Upper lobe of right lung (tissue), 1 donor: ENCODE measurements around the gene SLC9A3. TPM values are rescaled to one million over a fixed set of nuclear protein-coding genes. Genes with fewer than 3 reads are reported as not detected.

ENCODE experiments used
- ATAC-seq: fragments of 200-7000 bp; cut with Tn5 transposase; one replicate; pipeline ENCODE4 v1.9.1; 2020; ENCODE audit warnings: mild to moderate bottlenecking, moderate library complexity
- DNase-seq: peaks from one replicate; pipeline ENCODE4 v3.0.0-alpha.2; 2020
- H3K27ac ChIP-seq: fragments of 200-600 bp; one replicate; pipeline ENCODE4 v1.8.0; 2022
- H3K27me3 ChIP-seq: fragments of 200-600 bp; one replicate; pipeline ENCODE4 v1.8.0; 2022; ENCODE audit warnings: mild to moderate bottlenecking
- H3K36me3 ChIP-seq: fragments of 200-600 bp; one replicate; pipeline ENCODE4 v1.8.0; 2022
- H3K4me1 ChIP-seq: fragments of 200-600 bp; one replicate; pipeline ENCODE4 v1.8.0; 2022
- H3K4me3 ChIP-seq: fragments of 200-600 bp; one replicate; pipeline ENCODE4 v1.8.0; 2022; ENCODE audit warnings: mild to moderate bottlenecking
- H3K9me3 ChIP-seq: fragments of 200-600 bp; one replicate; pipeline ENCODE4 v1.8.0; 2022
- intact Hi-C: fragments of 100-400 bp; cut with DNase I; formaldehyde crosslinking; loops from one replicate; pipeline ENCODE4 v1.11.0; 2022
- total RNA-seq: library from RNA; stranded (reverse); fragmentation: NEBNext Ultra II Directional; extraction: Animal tissue kit (Norgen Biotek cat#: 25700); gene quantifications from one replicate; pipeline ENCODE4 v1.2.1, GENCODE V29; 2021
- TF ChIP-seq, protein P1 (sequence below): fragments of 200-600 bp; IDR thresholded peaks from one replicate; pipeline ENCODE4 v1.8.0; 2022; ENCODE audit warnings: antibody characterized with exemption
- donor health status: DM: no; HTN: yes; CAD: no; lungs with severe emphysema.

The SLC9A3 gene
- total RNA-seq, 1 donor from 2014 or later, result 1.0 TPM

DNA sequence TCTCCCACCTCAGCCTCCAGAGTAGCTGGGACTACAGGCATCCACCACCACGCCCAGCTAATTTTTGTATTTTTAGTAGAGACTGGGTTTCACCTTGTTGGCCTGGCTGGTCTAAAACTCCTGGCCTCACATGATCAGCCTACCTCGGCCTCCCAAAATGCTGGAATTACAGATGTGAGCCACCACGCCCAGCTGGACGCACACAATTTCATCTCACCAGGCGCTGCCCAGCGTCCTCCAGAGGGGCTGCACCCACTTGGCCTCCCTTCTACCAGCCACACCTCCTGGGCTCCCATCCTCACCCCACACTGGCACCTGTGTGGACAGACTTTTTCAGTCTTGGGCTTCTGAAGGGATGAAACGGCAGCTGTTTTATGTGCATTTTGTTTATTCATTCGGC lies 85.1 kb downstream of the SLC9A3 start:
- Histone ChIP-seq H3K4me3 (no peak overlapping the region), H3K36me3 (no peaks in the 10 kb centered on the region), H3K27me3 (no peaks in the 10 kb centered on the region), H3K4me1 (peaks cover 15% of the 10 kb centered on the region), H3K27ac (no peak overlapping the region), H3K9me3 (no peaks in the 10 kb centered on the region)
- no peak for ATAC-seq
- intact Hi-C loops, result loop anchor here (10.0 kb wide), 1 partner anchor 124 kb away; no protein-coding TSS in a partner anchor
- TF ChIP-seq, protein P1, sequence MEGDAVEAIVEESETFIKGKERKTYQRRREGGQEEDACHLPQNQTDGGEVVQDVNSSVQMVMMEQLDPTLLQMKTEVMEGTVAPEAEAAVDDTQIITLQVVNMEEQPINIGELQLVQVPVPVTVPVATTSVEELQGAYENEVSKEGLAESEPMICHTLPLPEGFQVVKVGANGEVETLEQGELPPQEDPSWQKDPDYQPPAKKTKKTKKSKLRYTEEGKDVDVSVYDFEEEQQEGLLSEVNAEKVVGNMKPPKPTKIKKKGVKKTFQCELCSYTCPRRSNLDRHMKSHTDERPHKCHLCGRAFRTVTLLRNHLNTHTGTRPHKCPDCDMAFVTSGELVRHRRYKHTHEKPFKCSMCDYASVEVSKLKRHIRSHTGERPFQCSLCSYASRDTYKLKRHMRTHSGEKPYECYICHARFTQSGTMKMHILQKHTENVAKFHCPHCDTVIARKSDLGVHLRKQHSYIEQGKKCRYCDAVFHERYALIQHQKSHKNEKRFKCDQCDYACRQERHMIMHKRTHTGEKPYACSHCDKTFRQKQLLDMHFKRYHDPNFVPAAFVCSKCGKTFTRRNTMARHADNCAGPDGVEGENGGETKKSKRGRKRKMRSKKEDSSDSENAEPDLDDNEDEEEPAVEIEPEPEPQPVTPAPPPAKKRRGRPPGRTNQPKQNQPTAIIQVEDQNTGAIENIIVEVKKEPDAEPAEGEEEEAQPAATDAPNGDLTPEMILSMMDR, result no peak
- DNase-seq, result no peak

DNA sequence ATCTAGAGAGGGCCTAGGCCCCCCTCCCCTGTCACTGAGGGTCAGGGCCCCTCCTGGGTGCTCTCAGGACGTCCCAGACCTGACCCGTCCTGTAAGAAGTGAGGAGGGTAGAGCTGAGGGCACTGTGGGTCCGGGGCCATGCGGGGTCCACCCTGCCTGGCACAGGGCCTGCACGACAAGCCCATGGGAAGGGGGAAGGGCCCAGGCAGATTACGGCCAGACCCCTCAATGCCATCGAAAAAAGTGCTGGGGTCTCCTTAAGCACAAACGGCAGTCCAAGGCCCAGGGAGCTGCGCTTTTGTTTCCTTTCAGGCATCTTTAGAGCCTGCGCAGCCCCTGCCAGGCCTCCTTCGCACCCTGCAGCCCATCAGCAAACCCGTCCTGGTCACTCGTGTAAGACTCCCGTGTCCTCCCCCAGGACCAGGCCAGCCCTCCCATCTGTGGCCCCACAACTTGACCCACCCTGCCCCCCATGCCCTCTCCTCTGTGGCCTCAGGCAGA lies 85.7 kb downstream of the SLC9A3 start:
- intact Hi-C loops, result loop anchor here (10.0 kb wide), 1 partner anchor 124 kb away; no protein-coding TSS in a partner anchor
- Histone ChIP-seq H3K27me3 (no peaks in the 10 kb centered on the region), H3K36me3 (no peaks in the 10 kb centered on the region), H3K9me3 (no peaks in the 10 kb centered on the region), H3K4me3 (no peak overlapping the region), H3K4me1 (peaks cover 9% of the 10 kb centered on the region), H3K27ac (no peak overlapping the region)
- ATAC-seq (no peak), DNase-seq (no peak)
- TF ChIP-seq, protein P1, result no peak

DNA sequence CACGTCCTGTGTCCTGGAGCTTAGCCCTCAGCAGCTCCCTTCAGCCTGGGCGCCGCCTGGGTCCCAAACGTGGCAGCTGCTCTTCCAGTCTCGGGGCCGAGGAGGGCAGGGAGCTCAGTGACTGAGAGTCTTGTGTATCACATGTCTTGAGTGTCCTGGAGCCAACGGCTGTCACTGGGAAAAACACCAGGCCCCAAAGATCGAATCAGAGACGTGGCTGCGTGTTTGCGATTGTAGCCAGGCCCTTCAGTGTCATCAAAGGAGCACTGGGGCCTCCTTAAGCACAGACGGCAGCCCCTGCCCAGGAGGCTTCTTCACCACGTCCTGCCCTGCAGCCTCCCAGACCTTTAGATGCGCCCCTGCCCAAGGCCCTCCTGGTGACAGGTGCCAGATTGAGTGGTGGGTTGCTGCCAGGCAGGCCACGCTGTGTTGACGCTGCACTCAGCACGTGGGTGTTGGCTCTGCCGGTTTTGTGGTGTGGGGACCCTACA lies 86.9 kb downstream of the SLC9A3 start:
- Histone ChIP-seq H3K27ac (no peak overlapping the region), H3K4me3 (no peak overlapping the region), H3K4me1 (peaks cover 7% of the 10 kb centered on the region), H3K27me3 (no peaks in the 10 kb centered on the region), H3K9me3 (no peaks in the 10 kb centered on the region), H3K36me3 (no peaks in the 10 kb centered on the region)
- DNase-seq (peak; percentile 52), ATAC-seq (no peak)
- TF ChIP-seq, protein P1, result no peak
- intact Hi-C loops, result loop anchor here (10.0 kb wide), 1 partner anchor 123 kb away; no protein-coding TSS in a partner anchor

DNA sequence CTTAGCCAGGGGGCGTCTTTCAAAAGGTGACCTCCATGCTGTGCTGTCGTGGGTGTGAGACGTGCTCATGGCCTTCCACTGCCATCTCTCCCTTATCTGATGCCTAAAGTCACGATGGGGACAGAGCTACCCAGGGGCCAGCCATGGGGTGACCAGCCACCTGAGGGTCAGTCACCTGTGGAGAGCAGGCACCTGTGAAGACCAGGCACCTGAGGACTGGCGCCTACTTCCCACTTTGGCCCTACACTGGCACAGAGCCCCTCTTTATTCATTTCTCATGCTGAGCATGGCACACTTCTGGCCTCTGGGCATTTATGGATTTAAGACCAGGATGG lies 87.6 kb downstream of the SLC9A3 start:
- Histone ChIP-seq H3K27ac (no peak overlapping the region), H3K9me3 (no peaks in the 10 kb centered on the region), H3K27me3 (no peaks in the 10 kb centered on the region), H3K4me3 (no peak overlapping the region), H3K4me1 (no peaks in the 10 kb centered on the region), H3K36me3 (no peaks in the 10 kb centered on the region)
- TF ChIP-seq, protein P1, result peak; percentile 2
- intact Hi-C loops, result loop anchor here (10.0 kb wide), 1 partner anchor 122 kb away; no protein-coding TSS in a partner anchor
- DNase-seq (no peak), ATAC-seq (no peak)

DNA sequence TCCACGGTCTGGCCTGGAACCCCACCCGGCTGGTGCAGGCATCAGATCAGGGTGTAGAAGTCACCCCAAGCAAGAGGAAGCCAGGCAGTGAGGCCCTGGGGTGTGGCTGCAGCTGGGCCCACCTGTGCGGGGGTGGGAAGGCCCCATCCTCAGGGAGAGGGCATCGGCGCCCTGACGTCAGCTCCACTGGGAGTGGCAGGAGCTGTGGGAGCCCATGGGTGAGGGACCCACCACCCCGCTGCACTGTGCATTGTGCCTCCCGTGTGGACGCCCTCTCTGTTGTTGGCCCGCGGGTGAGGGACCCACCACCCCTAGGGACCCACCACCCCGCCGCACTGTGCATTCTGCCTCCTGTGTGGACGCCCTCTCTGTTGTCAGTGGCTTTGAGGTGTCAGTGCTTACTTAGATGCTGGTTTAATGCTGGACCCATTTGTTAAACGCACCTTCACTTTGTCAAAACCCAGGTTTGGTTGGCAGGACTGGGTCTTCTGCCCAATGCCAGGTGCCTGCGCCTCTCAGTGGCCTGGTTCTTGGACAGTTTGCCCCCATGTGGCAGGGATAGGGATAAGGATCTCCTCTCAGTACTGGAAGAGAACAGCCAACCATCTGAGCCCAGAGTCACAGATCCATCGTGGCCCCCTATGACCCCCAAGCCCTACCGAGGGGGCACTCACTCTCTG lies 88.1 kb downstream of the SLC9A3 start:
- TF ChIP-seq, protein P1, result peak; percentile 24
- H3K9me3 ChIP-seq, result no peaks in the 10 kb centered on the region
- H3K27me3 ChIP-seq, result no peaks in the 10 kb centered on the region
- intact Hi-C loops, result loop anchor here (10.0 kb wide), 1 partner anchor 121 kb away; no protein-coding TSS in a partner anchor
- DNase-seq (peak; percentile 53), ATAC-seq (no peak)
- H3K27ac ChIP-seq, result no peak overlapping the region
- no peaks in the 10 kb centered on the region for H3K4me1 ChIP-seq
- H3K36me3 ChIP-seq, result no peaks in the 10 kb centered on the region
- H3K4me3 ChIP-seq, result no peak overlapping the region
